HS-5 (cell line): ENCODE results near the gene ATP2A2.

Experiments
- DNase-seq: peaks from one replicate; pipeline ENCODE4 v3.0.0-alpha.2; 2012; ENCODE audit warnings: low read depth

The ATP2A2 gene

DNA sequence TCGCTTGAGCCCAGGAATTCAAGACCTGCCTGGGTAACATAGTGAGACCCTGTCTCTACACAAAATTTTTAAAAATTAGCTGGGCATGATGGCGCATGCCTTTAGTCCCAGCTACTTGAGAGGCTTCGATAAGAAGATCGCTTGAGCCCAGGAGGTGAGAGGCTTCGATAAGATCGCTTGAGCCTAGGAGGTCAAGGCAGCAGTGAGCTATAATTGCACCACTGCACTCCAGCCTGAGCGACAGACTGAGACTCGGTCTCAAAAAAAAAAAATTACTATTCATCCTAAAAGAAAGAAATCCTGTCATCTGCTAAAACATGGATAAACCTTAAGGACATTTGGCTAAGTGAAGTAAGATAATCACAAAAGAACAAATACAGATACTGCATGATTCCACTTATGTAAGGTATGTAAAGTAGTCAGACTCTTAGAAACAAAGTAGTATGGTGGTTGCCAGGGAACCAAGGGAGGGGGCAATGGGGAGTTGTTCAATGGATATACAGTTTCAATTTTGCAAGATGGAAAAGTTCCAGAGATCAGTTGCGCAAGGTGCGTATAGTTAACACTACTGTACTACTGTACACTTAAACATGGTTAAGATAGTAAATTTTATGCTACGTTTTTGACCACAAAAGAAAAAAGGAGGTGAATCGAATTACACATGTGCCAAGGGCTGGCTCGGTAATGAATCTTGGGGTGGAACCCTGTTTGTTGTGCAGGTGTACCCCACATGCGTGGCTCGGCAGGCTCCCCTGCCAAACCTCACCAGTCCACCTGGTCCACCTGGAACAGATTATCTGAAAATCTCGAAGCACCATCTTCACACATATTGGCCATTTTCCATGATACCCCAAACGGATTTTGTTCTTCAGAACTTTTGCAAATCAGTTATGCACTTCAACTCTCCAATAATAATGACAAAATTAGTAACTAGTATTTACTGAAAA, 18.3 kb upstream of the ATP2A2 start:
- no peak for DNase-seq

DNA sequence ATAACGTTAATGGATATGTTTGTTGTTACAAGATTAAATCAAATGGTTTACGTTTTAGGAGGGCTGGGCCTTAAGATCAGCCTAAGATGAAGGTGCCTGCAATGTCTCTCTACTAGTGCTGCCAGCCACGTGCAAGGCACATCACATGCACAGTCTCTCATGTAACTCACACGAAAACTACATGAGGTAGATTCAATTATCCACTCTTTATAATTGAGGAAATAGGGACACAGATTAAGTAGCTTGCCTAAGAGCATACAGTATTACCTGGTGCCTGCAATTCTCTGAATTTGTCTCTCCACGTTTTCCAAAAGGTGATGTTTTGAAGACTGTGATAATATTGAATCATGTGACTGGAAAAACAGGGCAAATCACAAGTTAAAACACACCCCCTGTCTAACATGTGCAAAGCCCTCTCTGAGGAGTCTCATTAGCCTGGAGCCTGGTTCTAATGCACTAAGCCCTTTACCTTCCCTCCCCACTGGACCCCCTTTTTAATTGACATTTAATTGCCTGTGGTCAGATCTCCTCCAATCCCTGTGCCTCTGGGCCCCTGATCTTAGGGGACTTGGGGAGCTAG, 14.6 kb upstream of the ATP2A2 start:
- DNase-seq: no peak

DNA sequence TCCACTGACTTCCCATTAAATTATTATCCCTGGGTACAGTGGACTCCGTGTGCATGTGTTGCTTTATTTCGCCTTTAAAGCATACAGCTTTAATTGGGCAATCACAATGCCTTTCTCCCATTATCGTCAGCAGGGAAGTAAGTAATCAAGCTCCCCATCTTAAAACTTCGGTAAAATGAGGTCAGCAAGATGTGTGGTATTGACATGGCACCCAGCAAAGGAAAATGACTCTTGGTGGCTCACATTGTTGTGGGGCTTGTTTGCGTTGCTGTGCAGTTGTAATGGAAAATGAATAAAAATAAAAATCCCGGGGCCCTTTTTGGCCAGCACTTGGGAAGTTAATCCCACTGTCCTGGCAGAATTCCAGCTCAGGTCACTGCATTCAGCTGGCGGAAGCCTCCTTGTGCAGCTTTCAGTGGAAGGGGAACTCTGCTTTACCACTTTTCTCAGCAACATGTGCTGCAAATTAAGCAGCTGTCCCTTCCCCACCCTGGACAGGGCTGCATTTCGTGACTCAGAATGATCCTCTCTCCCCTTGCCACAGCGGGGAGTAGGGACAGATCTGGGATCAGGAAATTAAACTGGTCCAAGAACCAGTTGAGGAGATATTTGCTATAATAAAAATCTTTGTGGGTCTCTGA, 13.9 kb upstream of the ATP2A2 start:
- DNase-seq: peak; percentile 63

DNA sequence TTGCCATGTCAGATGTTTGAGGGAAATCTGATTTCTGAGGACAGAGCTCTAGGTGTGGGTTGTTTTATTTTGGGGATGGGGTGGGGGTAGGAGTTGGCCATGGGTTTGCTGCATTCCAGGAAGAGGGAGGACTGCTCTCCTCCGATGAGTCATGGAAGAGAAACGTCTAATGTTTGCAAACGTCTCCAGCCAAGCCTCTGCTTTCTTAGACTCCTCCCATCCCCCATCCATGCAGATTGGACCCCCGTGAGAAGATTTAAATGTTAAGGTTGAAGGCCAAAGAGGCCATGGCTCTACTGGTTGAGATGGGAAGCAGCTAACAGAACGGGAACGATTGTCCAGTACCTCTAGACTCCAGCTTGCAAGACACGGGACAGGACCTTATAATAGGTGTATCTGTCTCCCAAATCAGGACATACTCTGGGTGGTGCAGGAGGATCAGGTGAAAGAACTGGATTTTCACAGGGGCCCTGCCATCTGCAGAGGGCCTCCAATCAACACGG, 11.4 kb upstream of the ATP2A2 start:
- DNase-seq: no peak

DNA sequence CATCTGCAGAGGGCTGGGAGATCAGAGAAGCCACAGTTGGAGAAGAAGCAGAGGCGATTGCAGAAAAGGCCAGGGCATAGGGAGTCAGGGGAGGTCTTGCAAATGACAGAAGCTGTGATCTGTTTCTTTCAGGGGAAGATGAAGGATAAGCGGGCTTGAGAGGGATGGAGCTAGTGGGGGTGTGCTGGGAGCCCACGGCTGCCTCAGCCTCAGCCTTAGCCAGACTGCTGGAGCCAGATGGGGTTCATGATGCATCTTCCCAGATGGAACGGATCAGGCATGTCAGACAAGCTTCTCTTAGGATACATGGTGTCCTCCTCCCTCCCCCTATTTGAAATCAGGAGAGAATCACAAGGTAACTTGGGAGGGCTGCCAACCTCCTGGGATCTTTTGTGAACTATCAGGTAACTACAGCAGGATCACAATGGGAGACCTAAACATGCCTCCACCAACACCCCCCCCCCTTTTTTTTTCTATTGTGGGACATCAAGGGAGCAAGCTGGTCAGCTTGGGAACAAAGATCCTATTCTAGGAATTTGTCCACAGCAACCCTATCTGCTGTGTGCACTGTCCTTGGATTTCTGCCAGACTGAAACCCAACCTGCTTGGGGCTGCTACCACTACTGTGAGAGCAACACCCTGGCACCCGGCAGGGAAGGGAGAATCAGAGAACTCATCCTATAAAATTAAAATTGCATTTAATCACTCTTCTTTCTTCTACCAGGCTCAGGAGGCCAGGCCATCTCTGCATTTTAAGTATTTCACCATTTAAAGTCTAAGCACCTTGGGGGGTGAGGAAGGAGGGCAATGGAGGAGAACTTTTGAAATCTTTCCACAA, 10.7 kb upstream of the ATP2A2 start:
- DNase-seq: no peak

- no peak for DNase-seq
Measured at GRCh38 chr12:110271015-110271414, 10.0 kb upstream of the ATP2A2 start.

DNA sequence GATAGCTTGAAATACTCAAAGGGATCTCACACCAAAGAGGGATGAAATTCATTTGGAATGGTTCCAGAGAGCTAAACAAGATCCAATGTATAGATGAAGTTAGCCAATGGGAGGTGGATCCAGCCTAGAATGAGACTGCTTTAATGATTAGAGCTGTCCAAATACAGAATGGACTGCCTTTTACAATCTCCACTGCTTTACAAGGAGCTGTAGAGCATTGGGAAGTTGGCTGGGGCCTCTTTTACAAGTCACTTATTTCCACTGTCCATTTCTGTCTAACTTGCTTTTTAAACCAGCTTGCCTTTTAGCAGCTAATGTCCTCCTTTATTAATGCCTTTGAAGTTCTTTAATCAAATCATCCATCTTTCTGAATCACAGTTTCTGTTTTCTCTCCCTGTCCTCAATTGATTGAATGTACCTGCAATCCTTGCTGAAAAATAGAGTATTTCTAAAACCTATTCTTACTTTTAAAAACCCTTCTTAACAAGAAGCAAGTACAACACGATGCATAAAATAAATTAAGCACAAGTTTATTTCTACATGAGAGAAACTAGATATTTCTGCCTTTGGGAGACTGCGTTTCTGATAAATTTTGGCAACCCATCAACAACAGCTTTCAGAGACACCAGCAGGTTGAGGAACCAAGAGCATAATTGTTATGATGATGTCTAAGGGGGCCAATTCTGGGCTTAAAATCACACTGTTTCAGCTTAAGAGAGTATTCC, 3.4 kb upstream of the ATP2A2 start:
- no peak for DNase-seq

GRCh38 chr12:110278255-110278536, 2.9 kb upstream of the ATP2A2 start:
- no peak for DNase-seq

DNA sequence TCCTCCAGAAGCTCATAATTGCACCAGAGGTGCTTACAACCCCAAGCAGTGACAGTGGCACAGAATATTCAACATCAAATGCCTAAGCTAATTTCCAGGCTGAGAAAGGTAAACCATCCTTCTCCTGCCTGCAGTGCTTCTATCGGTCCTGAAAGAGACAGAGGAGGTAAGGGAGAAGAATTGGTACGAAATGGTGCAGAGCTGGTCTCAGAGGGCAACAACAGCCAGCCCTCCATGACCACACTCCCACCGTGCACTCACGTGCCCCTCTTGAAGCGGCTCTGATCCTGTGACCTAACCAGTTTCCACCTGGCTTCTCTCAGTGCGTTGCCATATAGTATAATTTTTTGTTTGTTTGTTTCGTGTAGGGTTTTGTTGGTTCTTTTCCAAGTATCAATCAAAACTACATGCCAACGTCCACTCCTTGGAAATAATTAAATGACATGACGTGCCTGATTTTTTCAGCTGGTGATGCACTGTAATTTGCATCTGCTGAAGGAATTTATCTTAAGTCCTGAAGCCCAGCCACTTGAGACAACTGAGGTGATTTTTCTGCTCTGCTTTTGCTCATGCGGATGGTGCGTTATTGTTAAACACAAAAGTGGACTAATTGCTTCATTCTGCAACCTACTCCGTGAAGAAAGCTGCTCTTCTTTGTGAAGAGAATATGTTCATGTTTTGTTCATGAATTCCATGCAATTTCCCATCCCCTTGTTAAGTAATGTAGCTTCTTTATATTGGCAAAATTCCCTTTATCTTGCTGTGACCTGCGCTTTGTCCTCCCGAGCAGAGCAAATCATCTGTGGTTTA, 1.3 kb upstream of the ATP2A2 start:
- no peak for DNase-seq

- no peak for DNase-seq
Measured at GRCh38 chr12:110280392-110280778, 662 bp upstream of the ATP2A2 start.

- DNase-seq: no peak
Measured at GRCh38 chr12:110281549-110282299, 677 bp downstream of the ATP2A2 start.

GRCh38 chr12:110282300-110282860, 1.3 kb downstream of the ATP2A2 start:
- no peak for DNase-seq

GRCh38 chr12:110282956-110283817, 2.1 kb downstream of the ATP2A2 start:
- DNase-seq: no peak

- no peak for DNase-seq
Measured at GRCh38 chr12:110284597-110284996, 3.5 kb downstream of the ATP2A2 start.

GRCh38 chr12:110286623-110287022, 5.6 kb downstream of the ATP2A2 start:
- DNase-seq: no peak

- DNase-seq: no peak
Measured at GRCh38 chr12:110287986-110288385, 6.9 kb downstream of the ATP2A2 start.

- DNase-seq: no peak
Measured at GRCh38 chr12:110289044-110289710, 8.1 kb downstream of the ATP2A2 start.

- no peak for DNase-seq
Measured at GRCh38 chr12:110289711-110290078, 8.6 kb downstream of the ATP2A2 start.
